H1 (cell line): Measurements from ENCODE around the gene KIAA1671. TPM values are rescaled to one million over a fixed set of nuclear protein-coding genes. Genes with fewer than 3 reads are reported as not detected.

Experiments used
- CTCF ChIA-PET: fragments of 300-600 bp; sonication (Branson Sonifier 250); formaldehyde crosslinking; loops from one replicate; lab custom pipeline; 2021; ENCODE audit not compliant: partially characterized antibody; lab: Charles Lee
- POLR2A ChIA-PET: fragments of 300-600 bp; sonication (Branson Sonifier 250); formaldehyde crosslinking; loops from one replicate; lab custom pipeline; 2021; ENCODE audit warnings: inconsistent platforms; ENCODE audit not compliant: partially characterized antibody; lab: Charles Lee
- DNase-seq, 2 experiments: peaks; one replicate each; pipeline versions ENCODE4 v3.0.0 to v3.0.0-alpha.2; 2010 to 2022; ENCODE audit warnings: low spot score in 2 of 2, low read depth in 1 of 2, mixed read lengths in 1 of 2
- FAIRE-seq: peaks from 2 replicates; lab custom pipeline; 2011; peaks lifted over from hg19 to GRCh38; lab: Jason Lieb, UNC
- H2AFZ ChIP-seq: 2 replicates; pipeline ENCODE4 v1.8.1; 2012; ENCODE audit warnings: low read length, inconsistent platforms
- H2AK5ac ChIP-seq: 2 replicates; pipeline ENCODE4 v1.6.1; 2013; ENCODE audit warnings: low read depth, low read length
- H2BK120ac ChIP-seq: replicated peaks from 2 replicates; pipeline ENCODE3; 2013; ENCODE audit warnings: low read depth, low read length, inconsistent platforms
- H2BK12ac ChIP-seq: 2 replicates; pipeline ENCODE4 v1.6.1; 2013; ENCODE audit warnings: low read depth, low read length
- H2BK15ac ChIP-seq: 2 replicates; pipeline ENCODE4 v1.6.1; 2013; ENCODE audit warnings: low read length
- H2BK20ac ChIP-seq: 2 replicates; pipeline ENCODE4 v1.6.1; 2013; ENCODE audit warnings: low read length
- H2BK5ac ChIP-seq: 2 replicates; pipeline ENCODE4 v1.6.1; 2013; ENCODE audit warnings: low read depth, low read length
- H3K14ac ChIP-seq: 2 replicates; pipeline ENCODE4 v1.6.1; 2013; ENCODE audit warnings: inconsistent platforms; ENCODE audit not compliant: insufficient read length
- H3K18ac ChIP-seq: 2 replicates; pipeline ENCODE4 v1.6.1; 2013; ENCODE audit warnings: low read length; ENCODE audit errors: extremely low read depth
- H3K23ac ChIP-seq: 2 replicates; pipeline ENCODE4 v1.6.1; 2013; ENCODE audit warnings: inconsistent platforms; ENCODE audit not compliant: insufficient read length
- H3K23me2 ChIP-seq: 2 replicates; pipeline ENCODE4 v1.6.1; 2013; ENCODE audit warnings: low read depth, low read length
- H3K27ac ChIP-seq: 2 replicates; pipeline ENCODE4 v1.6.1; 2011; ENCODE audit warnings: low read depth, low read length, inconsistent platforms
- H3K27me3 ChIP-seq, 4 experiments: replicated peaks in 1 of 4; 1 replicate in 1 of 4; 2 replicates in 3 of 4; pipeline versions ENCODE4 v1.6.1 to v1.8.1; 2011 to 2013; ENCODE audit warnings: low read length in 3 of 4, mild to moderate bottlenecking in 3 of 4, inconsistent platforms in 2 of 4, mixed read lengths in 2 of 4, moderate library complexity in 1 of 4; ENCODE audit not compliant: control insufficient read depth in 3 of 4, insufficient read depth in 3 of 4; ENCODE audit errors: extremely low read depth in 1 of 4
- H3K36me3 ChIP-seq, 4 experiments: 2 replicates each; pipeline versions ENCODE4 v1.6.1 to v1.8.1; 2011 to 2013; ENCODE audit warnings: mild to moderate bottlenecking in 4 of 4, low read length in 3 of 4, moderate library complexity in 2 of 4, control low read depth in 1 of 4, inconsistent platforms in 1 of 4; ENCODE audit not compliant: insufficient read depth in 4 of 4, control insufficient read depth in 2 of 4
- H3K4ac ChIP-seq: replicated peaks from 2 replicates; pipeline ENCODE3; 2013; ENCODE audit warnings: low read length, low read depth, mixed read lengths, inconsistent platforms; ENCODE audit not compliant: insufficient read length
- H3K4me1 ChIP-seq, 4 experiments: replicated peaks in 1 of 4; 1 replicate in 1 of 4; 2 replicates in 3 of 4; pipeline versions ENCODE4 v1.6.1 to v1.8.1; 2011 to 2013; ENCODE audit warnings: low read length in 3 of 4, inconsistent platforms in 2 of 4, mixed read lengths in 1 of 4; ENCODE audit not compliant: insufficient read depth in 4 of 4, control insufficient read depth in 3 of 4
- H3K4me2 ChIP-seq, 2 experiments: 2 replicates each; pipeline versions ENCODE4 v1.6.1 to v1.8.1; 2011 to 2013; ENCODE audit warnings: low read depth in 2 of 2, low read length in 2 of 2, control low read depth in 1 of 2, inconsistent platforms in 1 of 2, mild to moderate bottlenecking in 1 of 2; ENCODE audit not compliant: insufficient read depth in 1 of 2
- H3K4me3 ChIP-seq, 4 experiments: fragments of 200-600, 300-600 bp in 1 of 4; sonication (generic), shearing (Covaris generic), sonication (Bioruptor Twin) in 1 of 4; 2 replicates each; pipeline versions ENCODE4 v1.5.1 to v1.8.1; 2011 to 2016; ENCODE audit warnings: low read length in 4 of 4, low read depth in 3 of 4, control low read depth in 2 of 4, inconsistent platforms in 2 of 4, mild to moderate bottlenecking in 2 of 4, mixed read lengths in 1 of 4, moderate library complexity in 1 of 4; ENCODE audit not compliant: insufficient read depth in 2 of 4; ENCODE audit errors: extremely low read depth in 1 of 4
- H3K56ac ChIP-seq: replicated peaks from 2 replicates; pipeline ENCODE3; 2013; ENCODE audit warnings: low read depth, mild to moderate bottlenecking, mixed read lengths, low read length, inconsistent platforms; ENCODE audit not compliant: insufficient read length
- H3K79me1 ChIP-seq: 2 replicates; pipeline ENCODE4 v1.6.1; 2013; ENCODE audit warnings: low read depth, low read length, control low read depth
- H3K79me2 ChIP-seq, 2 experiments: 2 replicates each; pipeline versions ENCODE4 v1.6.1 to v1.8.1; 2012 to 2013; ENCODE audit warnings: low read length in 2 of 2, mild to moderate bottlenecking in 2 of 2, inconsistent platforms in 1 of 2; ENCODE audit not compliant: insufficient read depth in 2 of 2, control insufficient read depth in 1 of 2
- H3K9ac ChIP-seq, 4 experiments: replicated peaks in 1 of 4; 1 replicate in 1 of 4; 2 replicates in 3 of 4; pipeline versions ENCODE4 v1.6.1 to v1.8.1; 2011 to 2013; ENCODE audit warnings: low read depth in 3 of 4, low read length in 3 of 4, control low read depth in 2 of 4, mild to moderate bottlenecking in 2 of 4, moderate library complexity in 2 of 4, inconsistent platforms in 1 of 4; ENCODE audit errors: extremely low read depth in 1 of 4
- H3K9me3 ChIP-seq, 2 experiments: 2 replicates each; pipeline versions ENCODE4 v1.6.1 to v1.8.1; 2012 to 2013; ENCODE audit warnings: mild to moderate bottlenecking in 2 of 2, moderate library complexity in 2 of 2, control low read depth in 1 of 2, inconsistent platforms in 1 of 2, low read depth in 1 of 2, low read length in 1 of 2, mixed read lengths in 1 of 2; ENCODE audit not compliant: insufficient read depth in 2 of 2
- H4K20me1 ChIP-seq, 2 experiments: replicated peaks in 1 of 2; 2 replicates each; pipeline versions ENCODE3 to v1.8.1; 2011 to 2013; ENCODE audit warnings: inconsistent platforms in 2 of 2, low read length in 2 of 2, mild to moderate bottlenecking in 1 of 2; ENCODE audit not compliant: insufficient read depth in 2 of 2, control insufficient read depth in 1 of 2
- H4K5ac ChIP-seq: 2 replicates; pipeline ENCODE4 v1.6.1; 2013; ENCODE audit warnings: low read length, low read depth, mixed read lengths, inconsistent platforms; ENCODE audit not compliant: insufficient read length
- H4K8ac ChIP-seq: 2 replicates; pipeline ENCODE4 v1.8.0; 2013; ENCODE audit warnings: mild to moderate bottlenecking, moderate library complexity, low read length, inconsistent platforms; ENCODE audit not compliant: insufficient read depth; ENCODE audit errors: extremely low read depth
- H4K91ac ChIP-seq: replicated peaks from 2 replicates; pipeline ENCODE3; 2013; ENCODE audit warnings: low read length, mixed read lengths, inconsistent platforms; ENCODE audit not compliant: insufficient read length
- POLR2A ChIP-seq, 2 experiments: IDR thresholded peaks; 1 replicate in 1 of 2; 2 replicates in 1 of 2; pipeline ENCODE4 v1.6.1; 2011; ENCODE audit warnings: low read depth in 2 of 2, low read length in 2 of 2, mild to moderate bottlenecking in 2 of 2; ENCODE audit errors: control extremely low read depth in 1 of 2
- POLR2AphosphoS5 ChIP-seq: IDR thresholded peaks from 2 replicates; pipeline ENCODE4 v1.6.1; 2011; ENCODE audit warnings: low read depth, low read length
- RFX5 ChIP-seq: IDR thresholded peaks from 2 replicates; pipeline ENCODE4 v1.6.1; 2011; ENCODE audit warnings: low read depth, low read length, improper control_type of control experiment, borderline replicate concordance
- RXRA ChIP-seq: IDR thresholded peaks from 2 replicates; pipeline ENCODE4 v1.6.1; 2011; ENCODE audit warnings: low read depth, mild to moderate bottlenecking, low read length, moderate library complexity; ENCODE audit not compliant: insufficient read depth
- SAP30 ChIP-seq: fragments of 300-600 bp; sonication (generic); IDR thresholded peaks from 2 replicates; pipeline ENCODE4 v1.7.1; 2012; ENCODE audit warnings: low read length, moderate library complexity, mild to moderate bottlenecking, inconsistent platforms; ENCODE audit not compliant: insufficient read depth, insufficient replicate concordance
- WGBS, 2 experiments: shearing (Covaris generic) in 1 of 2; methylation state at CpG; one replicate each; pipeline versions ENCODE4 v1.1.6 to v1.1.7; 2013 to 2015; ENCODE audit warnings: low lambda C conversion rate in 2 of 2, mixed read lengths in 2 of 2, inconsistent platforms in 1 of 2, low coverage in 1 of 2, missing lambda C conversion rate in 1 of 2; ENCODE audit not compliant: insufficient replicate concordance in 2 of 2, insufficient coverage in 1 of 2, insufficient read length in 1 of 2; ENCODE audit errors: extremely low coverage in 1 of 2, missing lambda C conversion rate in 1 of 2; 5-methylcytosine and 5-hydroxymethylcytosine counted together
- polyA plus RNA-seq, 7 experiments: library from polyadenylated mRNA; depleted of rRNA in 3 of 7; stranded (reverse) in 5 of 7; unstranded in 2 of 7; fragments of >200 nt in 5 of 7; fragments of 200-250 nt in 2 of 7; gene quantifications; 1 replicate in 5 of 7; 2 replicates in 1 of 7; 4 replicates in 1 of 7; pipeline versions ENCODE4 v1.2.1 to v1.2.3, GENCODE V29; 2011 to 2013; ENCODE audit warnings: missing spikeins in 2 of 7, mixed read lengths in 2 of 7
- total RNA-seq: library from RNA; stranded (reverse); fragmentation: NEBNext Ultra II Directional; extraction: Animal tissue kit (Norgen Biotek cat#: 25700); gene quantifications from 2 replicates; pipeline ENCODE4 v1.2.1, GENCODE V29; 2021
- TF ChIP-seq, protein P1 (sequence below): IDR thresholded peaks from 2 replicates; pipeline ENCODE4 v1.6.1; 2011; ENCODE audit warnings: low read length, improper control_type of control experiment
- TF ChIP-seq, protein P2 (sequence below), 3 experiments: IDR thresholded peaks; 1 replicate in 2 of 3; 2 replicates in 1 of 3; pipeline versions ENCODE4 v1.5.1 to v1.6.1; 2011; ENCODE audit warnings: low read length in 3 of 3, mild to moderate bottlenecking in 3 of 3, inconsistent platforms in 2 of 3, low read depth in 1 of 3, moderate library complexity in 1 of 3; ENCODE audit not compliant: insufficient read depth in 1 of 3; ENCODE audit errors: control extremely low read depth in 1 of 3

Gene KIAA1671
- total and polyA plus RNA-seq, 2 of the 8 experiments (the other 6 are each of a cell fraction or from before 2014, with no cell fraction given): 6.4 to 23.9 TPM

DNA sequence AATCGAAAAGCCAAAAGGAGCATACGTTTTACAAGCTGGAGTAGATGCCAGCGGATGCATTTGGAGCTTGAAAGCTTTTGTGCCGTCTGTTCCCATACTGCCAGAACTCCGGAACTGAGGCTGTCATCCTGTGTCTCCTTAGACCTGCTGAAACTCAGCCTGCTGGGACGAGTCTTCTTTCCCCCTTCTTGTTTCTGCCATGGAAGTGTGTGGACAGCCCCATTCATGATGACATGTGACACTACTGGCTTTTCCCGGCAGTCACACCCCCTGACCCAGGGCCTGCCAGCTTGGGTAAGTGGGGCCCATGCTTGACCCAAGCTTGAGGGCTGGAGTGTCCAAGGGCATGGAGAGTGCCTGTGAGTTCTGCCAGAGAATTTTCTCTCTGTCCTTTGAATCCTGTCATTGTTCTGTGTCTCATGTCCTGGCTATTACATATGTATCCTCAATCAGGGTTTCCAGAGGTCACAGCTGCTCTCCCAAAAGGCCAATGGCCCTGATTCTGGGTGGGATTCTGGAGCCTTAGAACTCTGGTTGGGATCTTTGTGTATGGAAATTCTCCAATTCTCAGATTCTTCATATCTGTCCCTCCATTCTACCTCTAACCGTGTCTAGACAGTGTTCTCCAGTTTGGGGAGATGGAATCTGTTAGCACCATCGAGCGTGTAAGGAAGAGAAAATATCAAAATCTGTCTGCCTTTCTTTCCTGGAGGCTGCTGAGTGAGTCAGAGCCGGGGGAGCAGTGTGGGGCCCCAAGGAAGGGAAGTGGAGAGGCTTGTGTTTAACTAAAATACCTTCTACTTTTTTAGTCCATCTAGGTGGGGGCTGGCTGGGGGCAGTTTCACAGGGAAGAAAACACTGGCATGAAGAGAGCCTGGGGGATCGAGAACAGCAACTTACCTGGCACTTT, 73.2 kb downstream of the KIAA1671 start:
- Histone ChIP-seq H2BK120ac (no peak overlapping the region), H2BK15ac (no peak overlapping the region), H3K4me1 (no peaks in the 10 kb centered on the region; a peak in 1 of 7 replicates), H3K9me3 (no peaks in the 10 kb centered on the region), H3K79me1 (no peaks in the 10 kb centered on the region), H4K8ac (no peak overlapping the region), H2BK12ac (no peak overlapping the region), H3K27ac (no peak overlapping the region), H2BK20ac (no peak overlapping the region), H3K4me3 (no peak overlapping the region), H3K79me2 (no peaks in the 10 kb centered on the region), H3K36me3 (no peaks in the 10 kb centered on the region), H3K27me3 (no peaks in the 10 kb centered on the region), H3K9ac (no peak overlapping the region), H4K91ac (no peak overlapping the region), H3K4ac (no peak overlapping the region), H3K14ac (no peak overlapping the region), H2BK5ac (no peak overlapping the region), H3K18ac (no peak overlapping the region), H3K4me2 (no peak overlapping the region), H3K23me2 (no peaks in the 10 kb centered on the region), H2AFZ (no peak overlapping the region), H3K56ac (no peak overlapping the region), H4K20me1 (no peaks in the 10 kb centered on the region), H2AK5ac (no peak overlapping the region), H4K5ac (no peak overlapping the region), H3K23ac (no peak overlapping the region)
- DNase-seq (no peak), FAIRE-seq (no peak)
- 87% methylated on average over 12 of the region's 12 CpGs; no CpG with 5 or more reads in 1 of the 2 experiments for WGBS, 2 experiments
- ChIA-PET POLR2A (interaction anchor here (0.9 to 1.2 kb wide), 2 partner anchors 10 to 73 kb away, joined by 3 to 4 read pairs; no protein-coding TSS in a partner anchor), CTCF (interaction anchor here (0.7 to 9.4 kb wide), 13 partner anchors 11 to 87 kb away, joined by 3 to 110 read pairs (median 5); partner anchors contain the start of genes KIAA1671 and LHFPL7)
- TF ChIP-seq, protein P1, sequence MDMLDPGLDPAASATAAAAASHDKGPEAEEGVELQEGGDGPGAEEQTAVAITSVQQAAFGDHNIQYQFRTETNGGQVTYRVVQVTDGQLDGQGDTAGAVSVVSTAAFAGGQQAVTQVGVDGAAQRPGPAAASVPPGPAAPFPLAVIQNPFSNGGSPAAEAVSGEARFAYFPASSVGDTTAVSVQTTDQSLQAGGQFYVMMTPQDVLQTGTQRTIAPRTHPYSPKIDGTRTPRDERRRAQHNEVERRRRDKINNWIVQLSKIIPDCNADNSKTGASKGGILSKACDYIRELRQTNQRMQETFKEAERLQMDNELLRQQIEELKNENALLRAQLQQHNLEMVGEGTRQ: no peak
- TF ChIP-seq RFX5 (no peak), POLR2AphosphoS5 (no peak), POLR2A (IDR thresholded peaks at IDR 0.05; ENCODE audit: control extremely low read depth in 1 of 2, low read depth in 2 of 2, low read length in 2 of 2) (no peak), SAP30 (no peak), RXRA (no peak)
- TF ChIP-seq, protein P2, sequence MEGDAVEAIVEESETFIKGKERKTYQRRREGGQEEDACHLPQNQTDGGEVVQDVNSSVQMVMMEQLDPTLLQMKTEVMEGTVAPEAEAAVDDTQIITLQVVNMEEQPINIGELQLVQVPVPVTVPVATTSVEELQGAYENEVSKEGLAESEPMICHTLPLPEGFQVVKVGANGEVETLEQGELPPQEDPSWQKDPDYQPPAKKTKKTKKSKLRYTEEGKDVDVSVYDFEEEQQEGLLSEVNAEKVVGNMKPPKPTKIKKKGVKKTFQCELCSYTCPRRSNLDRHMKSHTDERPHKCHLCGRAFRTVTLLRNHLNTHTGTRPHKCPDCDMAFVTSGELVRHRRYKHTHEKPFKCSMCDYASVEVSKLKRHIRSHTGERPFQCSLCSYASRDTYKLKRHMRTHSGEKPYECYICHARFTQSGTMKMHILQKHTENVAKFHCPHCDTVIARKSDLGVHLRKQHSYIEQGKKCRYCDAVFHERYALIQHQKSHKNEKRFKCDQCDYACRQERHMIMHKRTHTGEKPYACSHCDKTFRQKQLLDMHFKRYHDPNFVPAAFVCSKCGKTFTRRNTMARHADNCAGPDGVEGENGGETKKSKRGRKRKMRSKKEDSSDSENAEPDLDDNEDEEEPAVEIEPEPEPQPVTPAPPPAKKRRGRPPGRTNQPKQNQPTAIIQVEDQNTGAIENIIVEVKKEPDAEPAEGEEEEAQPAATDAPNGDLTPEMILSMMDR (IDR thresholded peaks at IDR 0.05; ENCODE audit: control extremely low read depth in 1 of 3, insufficient read depth in 1 of 3, low read depth in 1 of 3, low read length in 3 of 3): no peak
